Activated CD4-positive, CD25-positive, alpha-beta regulatory T cell treated with anti-CD3 and anti-CD28 coated beads, Interleukin-2, amount 50 U/mL, for 16 hours (primary cell): Measurements from ENCODE around the gene CFAP54.
"Not testable (repeated sequence)": the region's sequence is repeated elsewhere in the genome, so short reads cannot be mapped to it uniquely, and the experiment has no call there.

Source experiments
- DNase-seq: peaks from one replicate; pipeline ENCODE4 v3.0.0-alpha.2; 2020; ENCODE audit warnings: low read depth, low spot score

The CFAP54 gene

DNA sequence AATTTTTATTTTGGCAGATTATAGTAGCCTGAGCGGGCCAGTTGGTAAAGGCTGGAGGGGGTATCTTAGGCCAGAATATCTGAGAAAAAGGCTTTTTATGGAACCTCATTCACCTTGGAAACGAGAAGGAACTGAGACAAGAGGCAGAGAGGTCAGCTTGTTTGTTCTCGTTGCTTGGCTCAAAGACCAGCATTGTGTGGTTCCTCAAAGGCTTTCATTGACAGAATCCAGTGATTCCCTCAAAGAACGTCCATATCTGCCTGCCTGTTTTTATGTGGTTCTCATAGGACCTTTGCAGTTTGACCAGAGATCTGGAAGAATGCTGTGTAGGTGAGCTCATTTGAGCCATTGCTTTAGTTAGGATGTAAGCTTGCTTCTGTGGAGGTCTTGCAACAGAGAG lies 117.3 kb downstream of the CFAP54 start:
- DNase-seq = no peak

DNA sequence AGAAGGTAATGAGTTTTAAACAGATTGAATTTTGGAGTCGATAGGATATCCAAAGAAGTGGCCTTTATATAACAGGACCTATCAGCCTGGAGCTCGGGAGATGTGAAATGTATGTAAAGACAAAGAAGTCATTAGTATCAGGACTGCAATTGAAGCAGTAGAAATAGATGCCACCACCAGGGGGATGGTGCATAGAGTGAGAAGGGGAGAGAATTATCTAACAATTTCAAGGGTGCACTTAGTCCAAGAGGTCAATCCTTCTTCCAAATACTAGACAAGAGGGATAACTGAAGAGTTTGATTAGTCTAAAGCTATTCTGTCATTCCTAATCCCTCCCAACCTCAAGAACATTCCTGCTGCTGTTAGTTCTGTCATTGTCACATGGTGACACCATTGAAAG lies 127.8 kb downstream of the CFAP54 start:
- DNase-seq = no peak

DNA sequence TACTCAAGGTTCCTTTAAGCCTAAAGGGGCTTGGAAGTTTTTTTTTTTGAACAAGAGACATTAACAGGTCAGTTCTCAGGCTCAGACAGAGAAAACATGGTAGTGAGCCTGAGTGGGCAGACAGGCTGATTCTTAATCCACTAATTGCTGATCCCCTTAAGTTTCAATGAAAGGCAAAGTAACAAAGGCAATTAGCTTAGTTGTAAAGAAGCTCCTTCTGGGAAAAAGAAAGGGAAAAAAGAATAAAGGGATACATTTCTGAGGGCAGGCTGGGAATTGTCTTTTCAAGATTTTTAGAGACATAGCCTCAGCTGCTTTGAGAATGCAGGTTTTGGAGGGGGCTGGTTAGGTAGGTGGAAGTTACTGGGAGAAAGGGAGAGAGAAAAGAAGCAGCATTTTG lies 133.8 kb downstream of the CFAP54 start:
- DNase-seq = no peak

GRCh38 chr12:96623656-96624217 lies 134.4 kb downstream of the CFAP54 start:
- DNase-seq = no peak

DNA sequence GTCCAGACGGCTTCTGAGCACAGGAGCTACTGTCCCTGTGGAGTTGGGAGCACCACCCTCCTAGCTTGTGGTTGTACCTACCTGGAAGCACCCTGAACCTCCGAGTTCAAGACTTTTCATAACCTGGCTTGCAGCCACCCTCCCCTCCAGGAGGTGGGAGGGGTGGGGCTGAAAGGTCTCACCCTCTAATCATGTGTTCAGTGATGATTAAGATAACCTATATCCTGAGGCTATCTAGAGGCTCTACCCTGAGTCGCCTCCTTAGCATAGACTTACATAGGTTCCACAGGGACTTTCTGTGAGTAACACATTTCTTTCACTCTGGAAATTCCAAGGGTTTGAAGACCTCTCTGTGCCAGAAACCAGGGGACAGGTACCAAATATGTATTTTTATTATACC lies 146.5 kb downstream of the CFAP54 start:
- no peak for DNase-seq

DNA sequence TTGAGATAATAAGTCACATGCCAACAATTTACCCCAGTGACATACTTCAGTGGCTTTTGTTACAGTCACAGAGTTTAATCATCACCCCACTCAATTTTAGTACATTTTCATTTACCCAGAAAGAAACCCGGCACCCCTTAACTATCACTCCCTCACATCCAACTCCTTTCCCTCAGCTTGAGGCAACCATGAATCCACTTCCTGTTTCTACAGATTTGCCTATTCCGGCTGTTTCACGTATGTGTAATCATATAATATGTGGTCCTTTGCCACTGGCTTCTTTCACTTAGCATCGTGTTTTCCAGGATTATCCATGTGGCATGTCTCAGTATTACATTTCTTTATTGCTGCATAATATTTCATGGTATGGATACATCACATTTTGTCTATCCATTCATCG lies 147.5 kb downstream of the CFAP54 start:
- DNase-seq = no peak

DNA sequence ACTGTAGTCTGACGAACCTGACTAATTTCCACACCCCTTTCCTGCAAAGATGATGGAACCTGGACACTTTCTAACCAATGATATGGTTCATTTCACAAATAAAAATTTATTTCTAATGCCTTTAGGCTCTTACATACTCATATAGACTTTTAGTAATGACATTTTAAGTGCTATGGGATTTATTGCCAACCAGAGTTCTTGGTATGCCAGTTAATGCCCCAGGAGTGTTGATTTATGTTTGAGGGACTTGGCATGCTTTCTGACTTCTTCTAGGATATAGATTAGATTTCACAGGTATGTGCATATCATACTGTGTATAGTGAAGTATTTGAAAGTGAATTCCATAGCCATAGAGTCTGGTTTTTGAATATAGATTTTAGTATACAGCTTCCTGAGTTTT lies 159.5 kb downstream of the CFAP54 start:
- DNase-seq = no peak

- no peak for DNase-seq
These were observed 163.5 kb downstream of the CFAP54 start for GRCh38 chr12:96652870-96653269.

- no peak for DNase-seq
These were observed 168.7 kb downstream of the CFAP54 start for GRCh38 chr12:96658075-96658474.

DNA sequence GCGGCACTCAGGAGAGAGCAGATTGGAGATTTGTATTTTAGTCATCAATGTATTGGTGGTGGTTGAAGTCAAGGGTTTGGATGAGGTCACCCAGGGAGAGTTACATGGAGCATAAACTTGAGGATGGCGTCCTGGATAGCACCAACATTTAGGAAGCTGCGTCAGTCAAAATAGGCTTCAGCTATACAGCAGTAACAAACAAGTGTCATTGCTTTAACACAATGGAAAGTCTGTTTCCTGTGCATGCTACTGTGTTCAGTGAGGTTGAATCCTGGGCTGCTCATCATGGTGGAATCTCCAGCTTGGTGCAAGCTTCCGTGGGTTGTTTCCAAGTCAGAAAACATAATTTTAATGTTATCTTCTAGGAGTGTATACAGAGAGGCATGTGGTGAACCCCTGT lies 180.4 kb downstream of the CFAP54 start:
- DNase-seq = no peak

- no peak for DNase-seq
These were observed 181.0 kb downstream of the CFAP54 start for GRCh38 chr12:96670334-96670899.

DNA sequence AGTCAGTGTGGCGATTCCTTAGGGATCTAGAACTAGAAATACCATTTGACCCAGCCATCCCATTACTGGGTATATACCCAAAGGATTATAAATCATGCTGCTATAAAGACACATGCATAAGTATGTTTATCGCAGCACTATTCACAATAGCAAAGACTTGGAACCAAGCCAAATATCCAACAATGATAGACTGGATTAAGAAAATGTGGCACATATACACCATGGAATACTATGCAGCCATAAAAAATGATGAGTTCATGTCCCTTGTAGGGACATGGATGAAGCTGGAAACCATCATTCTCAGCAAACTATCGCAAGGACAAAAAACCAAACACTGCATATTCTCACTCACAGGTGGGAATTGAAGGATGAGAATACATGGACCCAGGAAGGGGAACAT lies 186.1 kb downstream of the CFAP54 start:
- DNase-seq = not testable (repeated sequence)

DNA sequence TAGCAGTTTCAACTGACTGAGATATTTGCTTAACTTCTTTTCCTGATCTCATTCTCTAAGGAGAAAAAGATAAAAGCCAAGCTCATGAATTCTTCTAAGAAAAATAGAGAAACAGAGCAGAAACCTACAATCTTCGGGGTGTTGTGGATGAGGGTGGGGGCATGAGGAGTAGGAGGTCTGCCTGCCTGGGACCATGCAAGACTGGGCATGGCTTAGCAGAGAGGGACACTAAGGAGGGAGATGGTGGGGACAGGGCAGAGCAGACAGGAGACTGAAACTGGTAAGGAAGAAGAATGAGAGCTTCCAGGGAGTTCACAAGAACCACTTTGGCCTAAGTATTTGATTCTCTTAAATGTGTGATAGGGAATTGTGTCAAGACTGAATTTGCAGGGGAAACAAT lies 188.0 kb downstream of the CFAP54 start:
- no peak for DNase-seq

DNA sequence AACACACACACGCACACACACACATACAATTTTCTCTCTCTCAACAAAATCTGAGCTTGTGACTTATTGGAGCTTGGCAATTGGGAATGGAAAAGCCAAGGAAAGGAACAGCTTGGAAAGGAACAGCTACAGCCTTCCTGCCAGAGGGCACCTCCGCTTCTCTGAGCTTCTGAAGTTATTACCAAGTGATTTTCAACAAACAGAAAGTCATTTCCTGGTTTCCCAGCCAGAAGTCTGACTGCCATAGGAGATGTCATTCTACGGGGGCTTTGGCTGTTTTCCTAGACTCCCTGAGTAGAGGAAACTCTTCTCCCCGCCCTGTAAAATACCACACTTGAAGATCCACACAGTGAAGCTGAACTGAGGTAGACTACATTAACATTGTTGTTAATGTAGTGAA lies 198.3 kb downstream of the CFAP54 start:
- no peak for DNase-seq

DNA sequence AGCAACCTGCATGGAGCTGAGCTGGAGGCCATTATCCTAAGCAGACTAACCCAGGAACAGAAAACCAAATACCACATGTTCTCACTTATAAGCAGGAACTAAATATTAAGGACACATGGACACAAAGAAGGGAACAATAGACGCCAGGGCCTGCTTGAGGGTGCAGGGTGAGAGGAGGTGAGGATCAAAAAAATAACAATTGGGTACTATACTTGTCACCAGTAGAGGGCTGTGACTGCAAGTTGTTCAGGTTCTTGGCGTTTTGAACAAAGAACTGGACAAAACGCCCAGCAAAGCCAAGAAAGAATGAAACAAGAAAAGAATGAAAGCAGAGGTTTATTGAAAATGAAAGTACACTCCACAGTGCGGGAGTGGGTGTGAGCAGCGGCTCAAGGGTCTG lies 209.1 kb downstream of the CFAP54 start:
- no peak for DNase-seq

DNA sequence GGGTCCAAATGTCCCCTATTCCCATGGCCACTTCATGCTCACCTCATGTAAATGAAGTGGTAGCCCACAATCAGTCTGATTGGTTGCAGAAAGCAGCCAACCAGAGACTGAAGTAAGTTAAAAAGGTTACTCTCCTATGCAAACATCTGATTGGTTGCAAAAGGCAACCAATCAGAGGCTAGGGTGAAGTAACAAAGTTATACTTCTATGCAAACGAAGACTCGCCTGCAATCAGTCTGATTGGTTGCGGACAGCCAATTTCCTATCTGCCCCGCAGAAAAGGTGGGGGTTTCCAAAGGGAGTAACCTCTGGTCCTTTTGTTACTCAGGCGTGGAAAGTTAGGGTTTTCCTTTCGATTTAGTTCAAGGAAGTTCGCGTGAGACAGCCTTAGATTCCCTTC lies 209.6 kb downstream of the CFAP54 start:
- no peak for DNase-seq

DNA sequence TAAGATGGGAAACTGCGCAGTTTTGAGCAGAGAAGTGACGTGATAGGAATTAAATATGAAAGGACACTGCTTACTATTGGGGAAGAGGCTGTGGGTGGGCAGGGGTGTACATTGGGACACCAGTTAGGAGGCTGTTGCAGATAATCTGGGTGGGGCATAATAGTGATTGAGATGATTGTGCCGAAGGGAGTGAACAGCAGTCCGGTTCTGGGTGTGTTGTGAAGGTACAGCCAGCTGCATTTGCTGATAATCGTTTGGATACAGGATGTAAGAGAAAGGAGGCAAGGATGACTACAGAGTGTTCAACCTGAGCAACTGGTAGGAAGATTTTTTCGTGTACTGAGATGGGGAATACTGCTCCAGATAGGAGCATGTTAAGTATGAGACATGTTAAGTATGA lies 212.5 kb downstream of the CFAP54 start:
- no peak for DNase-seq

- DNase-seq = no peak
These were observed 220.9 kb downstream of the CFAP54 start for GRCh38 chr12:96710127-96710745.

GRCh38 chr12:96711364-96711763 lies 222.0 kb downstream of the CFAP54 start:
- no peak for DNase-seq

DNA sequence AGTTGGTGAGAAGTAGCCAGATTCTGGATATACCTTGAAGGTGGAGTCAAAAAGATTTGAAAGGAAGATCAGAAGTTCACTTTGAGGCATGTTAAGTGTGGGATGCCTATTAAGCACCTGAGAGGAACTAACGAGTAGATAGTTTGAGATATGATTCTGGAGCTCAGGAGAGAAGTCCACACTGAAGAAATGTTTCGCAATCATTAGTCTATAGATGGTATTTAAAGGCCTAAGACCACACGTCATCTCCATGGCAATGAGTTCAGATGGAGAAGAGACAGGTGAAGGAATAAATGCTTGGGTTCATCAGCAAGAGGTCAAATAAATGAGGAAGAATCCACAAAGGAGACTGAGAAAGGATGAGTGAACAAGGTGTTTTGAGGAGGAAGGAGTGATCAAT lies 224.8 kb downstream of the CFAP54 start:
- DNase-seq = no peak

DNA sequence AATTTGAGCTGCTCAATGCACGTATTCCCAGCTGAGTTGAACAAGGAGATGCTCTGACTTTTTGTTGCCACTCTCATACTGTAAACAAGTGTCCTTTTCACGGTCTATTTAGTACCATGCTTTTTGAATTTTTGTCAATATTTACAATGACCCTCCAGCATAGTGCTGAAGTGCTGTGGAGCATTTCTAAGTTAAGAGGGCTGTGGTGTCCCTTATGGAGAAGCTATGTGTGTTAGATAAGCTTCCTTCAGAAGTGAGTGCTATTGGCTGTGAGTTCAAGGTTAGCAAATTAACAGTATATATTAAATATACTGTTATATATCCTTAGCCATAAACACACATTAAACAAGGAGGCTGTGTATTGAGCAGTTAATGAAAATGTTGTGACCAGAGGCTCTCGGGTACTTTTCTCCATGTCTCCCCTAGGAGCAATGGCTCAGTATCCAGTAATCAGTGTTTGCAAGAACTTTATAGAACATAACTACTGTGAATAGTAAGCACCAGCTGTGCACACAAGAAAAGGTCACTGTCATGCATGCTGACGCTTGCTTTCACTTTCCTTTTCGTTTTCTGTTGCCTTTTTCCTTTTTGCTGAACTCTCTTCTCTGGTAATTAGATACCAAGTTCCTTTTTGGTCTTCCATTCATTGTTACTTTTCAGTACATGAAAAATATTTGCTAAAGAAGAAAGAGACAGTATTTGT lies 230.4 kb downstream of the CFAP54 start:
- no peak for DNase-seq

DNA sequence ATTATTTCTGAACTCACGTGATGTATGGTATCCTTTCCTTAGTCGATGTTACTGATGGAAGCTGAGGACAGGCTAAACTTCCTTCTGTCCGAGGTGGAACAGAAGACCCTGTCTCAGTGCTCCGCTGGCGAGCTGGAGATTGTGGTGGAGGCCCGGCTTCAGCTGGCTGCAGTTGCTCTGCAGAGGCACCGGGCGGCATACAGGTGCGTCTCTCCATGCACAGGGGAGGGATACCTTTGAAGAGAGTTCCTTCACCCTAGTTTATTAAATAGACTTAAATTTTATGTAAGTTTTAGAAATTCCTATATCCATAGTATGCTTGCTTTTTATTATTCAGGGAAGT lies 231.0 kb downstream of the CFAP54 start:
- DNase-seq = no peak

GRCh38 chr12:96729466-96729865 lies 240.1 kb downstream of the CFAP54 start:
- DNase-seq = not testable (repeated sequence)
